Measurements from ENCODE around the gene TUBGCP3. TPM values are rescaled to one million over a fixed set of nuclear protein-coding genes. Genes with fewer than 3 reads are reported as not detected.

Gene TUBGCP3
- total and polyA plus RNA-seq, 2 donors (not counting 1 experiment from before 2014, with no cell fraction given): 30.6 to 65.1 TPM

GRCh38 chr13:112443191-112443994 is 144.6 kb downstream of the TUBGCP3 start:
- DNase-seq: no peak

More at GRCh38 chr13:112443191-112443994, 144.6 kb downstream of the TUBGCP3 start:
- ATAC-seq (ENCODE audit: low read depth): no peak
- H3K27ac ChIP-seq (ENCODE audit: low read length in 2 of 2): no peak overlapping the region
- ChIA-PET CTCF (interaction anchor here (0.8 kb wide), 1 partner anchor 1987 kb away, joined by 4 read pairs; no protein-coding TSS in a partner anchor), POLR2A (no interaction called here)
- H3K4me1 ChIP-seq (ENCODE audit: control insufficient read depth in 2 of 2, insufficient read depth in 2 of 2, low read length in 2 of 2): no peaks in the 10 kb centered on the region
- WGBS (ENCODE audit: insufficient coverage): 27% methylated on average over 28 of the region's 31 CpGs
- no peak overlapping the region for H3K27ac Mint-ChIP-seq
- H3K9me3 ChIP-seq (ENCODE audit: control extremely low read depth in 1 of 3, control insufficient read depth in 2 of 3, insufficient read depth in 1 of 3, low read length in 2 of 3): peaks cover 0 to 8% (median 3%) of the 10 kb centered on the region in 3 donors
- H3K36me3 ChIP-seq (replicated peaks in 1 of 2; ENCODE audit: control extremely low read depth in 1 of 2, control insufficient read depth in 1 of 2, extremely low read depth in 1 of 2, insufficient read depth in 2 of 2, low read length in 1 of 2): no peaks in the 10 kb centered on the region
- no peak overlapping the region for H3K4me2 ChIP-seq (replicated peaks; ENCODE audit: low read depth, low read length, poor library complexity, severe bottlenecking)
- no peaks in the 10 kb centered on the region for H3K4me1 Mint-ChIP-seq
- H4K20me1 ChIP-seq (ENCODE audit: control insufficient read depth, insufficient read depth, low read length, poor library complexity, severe bottlenecking): no peaks in the 10 kb centered on the region
- H3K4me3 Mint-ChIP-seq: no peak overlapping the region
- intact Hi-C loops (cut with micrococcal nuclease): no loop called here
- no peak overlapping the region for H3K9ac ChIP-seq (ENCODE audit: low read length)
- peaks cover 20% of the 10 kb centered on the region for H3K27me3 Mint-ChIP-seq
- no peak for TF ChIP-seq EZH2 (IDR thresholded peaks at IDR 0.05; ENCODE audit: borderline replicate concordance, insufficient read depth, low read depth, low read length, poor library complexity, severe bottlenecking)
- no peak for TF ChIP-seq CTCF (IDR thresholded peaks at IDR 0.05)
- peaks cover under 1% of the 10 kb centered on the region for H3K9me3 Mint-ChIP-seq (ENCODE audit: insufficient read depth)
- H3K79me2 ChIP-seq (ENCODE audit: control insufficient read depth, insufficient read depth, low read length): no peaks in the 10 kb centered on the region
- H3K4me3 ChIP-seq (ENCODE audit: control extremely low read depth in 1 of 5, extremely low read depth in 1 of 5, insufficient read depth in 1 of 5, low read depth in 2 of 5, low read length in 4 of 5): no peak overlapping the region
- peaks cover 0 to 8% (median 0%) of the 10 kb centered on the region in 4 experiments for H3K27me3 ChIP-seq (replicated peaks in 1 of 4; ENCODE audit: control extremely low read depth in 1 of 4, control insufficient read depth in 3 of 4, insufficient read depth in 4 of 4, low read length in 3 of 4)
- H2AFZ ChIP-seq (ENCODE audit: insufficient read depth, low read depth, low read length, poor library complexity, severe bottlenecking): no peak overlapping the region

Measured in B cell (primary cell).